GM23338 (cell line): ENCODE data around the gene ABL2. TPM values are rescaled to one million over a fixed set of nuclear protein-coding genes. Genes with fewer than 3 reads are reported as not detected.

ENCODE experiments used
- ATAC-seq: fragments of 200-7000 bp; cut with Tn5 transposase; 3 replicates; pipeline ENCODE4 v1.9.1; 2020
- DNase-seq: peaks from one replicate; pipeline ENCODE4 v3.0.0-alpha.2; 2015; ENCODE audit warnings: low spot score
- H2AFZ ChIP-seq: fragments of 200-600 bp; sonication (generic); 2 replicates; pipeline ENCODE4 v1.8.0; 2016; ENCODE audit warnings: antibody characterized with exemption, mild to moderate bottlenecking, moderate library complexity
- H3F3A ChIP-seq: fragments of 200-600 bp; sonication (generic); replicated peaks from 2 replicates; pipeline ENCODE4 v1.8.0; 2017; ENCODE audit warnings: antibody characterized with exemption, mixed run types, low read depth
- H3K27ac ChIP-seq: fragments of 200-600 bp; sonication (generic); 2 replicates; pipeline ENCODE4 v1.6.1; 2016; ENCODE audit warnings: low read depth
- H3K27me3 ChIP-seq: fragments of 200-600 bp; sonication (generic); 2 replicates; pipeline ENCODE4 v1.8.0; 2016; ENCODE audit warnings: mild to moderate bottlenecking, mixed run types, moderate library complexity; ENCODE audit not compliant: insufficient read depth
- H3K36me3 ChIP-seq: fragments of 200-600 bp; sonication (generic); 2 replicates; pipeline ENCODE4 v1.8.0; 2016; ENCODE audit warnings: mild to moderate bottlenecking; ENCODE audit not compliant: insufficient read depth
- H3K4me1 ChIP-seq: fragments of 200-600 bp; sonication (generic); 2 replicates; pipeline ENCODE4 v1.8.0; 2016; ENCODE audit warnings: mild to moderate bottlenecking, moderate library complexity; ENCODE audit not compliant: insufficient read depth
- H3K4me2 ChIP-seq: fragments of 200-600 bp; sonication (generic); 2 replicates; pipeline ENCODE4 v1.7.1; 2017; ENCODE audit warnings: mixed run types
- H3K4me3 ChIP-seq: fragments of 200-600 bp; sonication (generic); 2 replicates; pipeline ENCODE4 v1.6.1; 2016; ENCODE audit warnings: mixed run types
- H3K79me2 ChIP-seq: fragments of 200-600 bp; sonication (generic); replicated peaks from 2 replicates; pipeline ENCODE4 v1.8.0; 2017; ENCODE audit warnings: mild to moderate bottlenecking; ENCODE audit not compliant: insufficient read depth
- H3K9me2 ChIP-seq: fragments of 200-600 bp; sonication (generic); 2 replicates; pipeline ENCODE4 v1.8.0; 2017; ENCODE audit not compliant: insufficient read depth
- H4K20me1 ChIP-seq: fragments of 200-600 bp; sonication (generic); replicated peaks from 2 replicates; pipeline ENCODE4 v1.8.0; 2017; ENCODE audit warnings: mild to moderate bottlenecking; ENCODE audit not compliant: insufficient read depth
- H3K27ac Mint-ChIP-seq: 2 replicates; pipeline ENCODE4 v1.8.0; 2020; ENCODE audit warnings: inconsistent platforms, mild to moderate bottlenecking, moderate library complexity, mixed read lengths
- H3K27me3 Mint-ChIP-seq: 3 replicates; pipeline ENCODE4 v1.8.0; 2022; ENCODE audit warnings: low read depth, mild to moderate bottlenecking, moderate library complexity, mixed read lengths, inconsistent platforms; ENCODE audit not compliant: insufficient read depth, poor library complexity
- H3K36me3 Mint-ChIP-seq: 3 replicates; pipeline ENCODE4 v1.8.0; 2021; ENCODE audit warnings: low read depth, mild to moderate bottlenecking, inconsistent platforms, moderate library complexity, mixed read lengths
- H3K4me1 Mint-ChIP-seq: 3 replicates; pipeline ENCODE4 v1.8.0; 2020; ENCODE audit warnings: mild to moderate bottlenecking, inconsistent platforms, mixed read lengths
- H3K4me3 Mint-ChIP-seq: 3 replicates; pipeline ENCODE4 v1.8.0; 2021; ENCODE audit warnings: moderate library complexity, mild to moderate bottlenecking, inconsistent platforms, mixed read lengths
- H3K9me3 Mint-ChIP-seq: 3 replicates; pipeline ENCODE4 v1.8.0; 2020; ENCODE audit warnings: moderate library complexity, mild to moderate bottlenecking, inconsistent platforms, mixed read lengths
- CREB1 ChIP-seq: fragments of 250-450 bp; sonication (Bioruptor Pico); IDR thresholded peaks from 2 replicates; pipeline ENCODE4 v1.5.0; 2020; ENCODE audit warnings: low read depth, mild to moderate bottlenecking, moderate library complexity
- ETS1 ChIP-seq: IDR thresholded peaks from 2 replicates; pipeline ENCODE4 v1.6.1; 2016; ENCODE audit warnings: antibody characterized with exemption
- EZH2 ChIP-seq: fragments of 200-600 bp; sonication (generic); IDR thresholded peaks from one replicate; pipeline ENCODE4 v1.8.0; 2017; ENCODE audit warnings: antibody characterized with exemption, mild to moderate bottlenecking, low read depth; ENCODE audit not compliant: unreplicated experiment
- EZH2phosphoT487 ChIP-seq: fragments of 200-600 bp; sonication (generic); IDR thresholded peaks from one replicate; pipeline ENCODE4 v1.8.1; 2018; ENCODE audit warnings: antibody characterized with exemption; ENCODE audit not compliant: unreplicated experiment
- JUNB ChIP-seq: IDR thresholded peaks from one replicate; pipeline ENCODE4 v1.6.1; 2016; ENCODE audit warnings: antibody characterized with exemption; ENCODE audit not compliant: unreplicated experiment
- NANOG ChIP-seq: IDR thresholded peaks from 2 replicates; pipeline ENCODE4 v1.6.1; 2016; ENCODE audit warnings: antibody characterized with exemption, borderline replicate concordance
- POLR2AphosphoS5 ChIP-seq: IDR thresholded peaks from 2 replicates; pipeline ENCODE4 v1.6.1; 2016; ENCODE audit warnings: antibody characterized with exemption, low read depth
- STAT1 ChIP-seq: IDR thresholded peaks from one replicate; pipeline ENCODE4 v1.6.1; 2016; ENCODE audit warnings: antibody characterized with exemption; ENCODE audit not compliant: unreplicated experiment
- ZNF114 ChIP-seq: fragments of 250-450 bp; sonication (Bioruptor Pico); IDR thresholded peaks from 2 replicates; pipeline ENCODE4 v1.5.0; 2020; ENCODE audit warnings: mild to moderate bottlenecking, moderate library complexity
- ZNF331 ChIP-seq: fragments of 250-450 bp; sonication (Bioruptor Pico); IDR thresholded peaks from 2 replicates; pipeline ENCODE4 v1.5.0; 2020; ENCODE audit warnings: low read depth, mild to moderate bottlenecking, moderate library complexity
- ZNF462 ChIP-seq: fragments of 250-450 bp; sonication (Bioruptor Pico); IDR thresholded peaks from 2 replicates; pipeline ENCODE4 v1.5.0; 2020; ENCODE audit warnings: mild to moderate bottlenecking, moderate library complexity
- polyA plus RNA-seq: library from polyadenylated mRNA; unstranded; fragments of >200 nt; fragmentation: Nextera tagmentation; extraction: Ambion mirVana; gene quantifications from 2 replicates; pipeline ENCODE4 v1.2.1, GENCODE V29; 2016
- total RNA-seq: library from RNA; depleted of rRNA; stranded (reverse); fragments of >200 nt; shearing (Covaris generic); gene quantifications from 2 replicates; pipeline ENCODE4 v1.2.3, GENCODE V29; 2014
- TF ChIP-seq, protein P1 (sequence below), 2 experiments: fragments of 200-600 bp in 1 of 2; sonication (generic) in 1 of 2; conservative IDR thresholded peaks; 2 replicates each; pipeline versions ENCODE4 v1.5.1 to v1.6.1; 2016 to 2017; ENCODE audit warnings: antibody characterized with exemption in 2 of 2, low read depth in 2 of 2, mild to moderate bottlenecking in 2 of 2, moderate library complexity in 1 of 2
- TF ChIP-seq, protein P2 (sequence below): IDR thresholded peaks from one replicate; pipeline ENCODE4 v1.6.1; 2018; ENCODE audit warnings: antibody characterized with exemption; ENCODE audit not compliant: unreplicated experiment

Gene ABL2
- total and polyA plus RNA-seq, 2 experiments from 2014 or later: 5.8 to 22.7 TPM

- peaks cover 10% of the 10 kb centered on the region; the same call in 1 of the 3 replicates for H3K4me1 Mint-ChIP-seq
- Histone ChIP-seq H3K27me3 (no peaks in the 10 kb centered on the region), H2AFZ (no peak overlapping the region), H3K27ac (no peak overlapping the region), H4K20me1 (peaks cover 8% of the 10 kb centered on the region), H3K4me1 (0 out of 2 replicates have a peak, but pooled peaks cover 4% of the 10 kb centered on the region), H3K9me2 (no peaks in the 10 kb centered on the region), H3K79me2 (peaks cover 71% of the 10 kb centered on the region), H3K4me2 (no peak overlapping the region), H3K36me3 (no peaks in the 10 kb centered on the region), H3F3A (no peaks in the 10 kb centered on the region), H3K4me3 (no peak overlapping the region)
- no peaks in the 10 kb centered on the region for H3K9me3 Mint-ChIP-seq
- ATAC-seq (no peak), DNase-seq (no peak)
- H3K4me3 Mint-ChIP-seq: no peak overlapping the region
- H3K27me3 Mint-ChIP-seq: no peaks in the 10 kb centered on the region
- no peaks in the 10 kb centered on the region for H3K36me3 Mint-ChIP-seq
- TF ChIP-seq EZH2phosphoT487: no peak
- TF ChIP-seq ZNF114 (CRISPR knock-in tag): no peak
- TF ChIP-seq, protein P1, sequence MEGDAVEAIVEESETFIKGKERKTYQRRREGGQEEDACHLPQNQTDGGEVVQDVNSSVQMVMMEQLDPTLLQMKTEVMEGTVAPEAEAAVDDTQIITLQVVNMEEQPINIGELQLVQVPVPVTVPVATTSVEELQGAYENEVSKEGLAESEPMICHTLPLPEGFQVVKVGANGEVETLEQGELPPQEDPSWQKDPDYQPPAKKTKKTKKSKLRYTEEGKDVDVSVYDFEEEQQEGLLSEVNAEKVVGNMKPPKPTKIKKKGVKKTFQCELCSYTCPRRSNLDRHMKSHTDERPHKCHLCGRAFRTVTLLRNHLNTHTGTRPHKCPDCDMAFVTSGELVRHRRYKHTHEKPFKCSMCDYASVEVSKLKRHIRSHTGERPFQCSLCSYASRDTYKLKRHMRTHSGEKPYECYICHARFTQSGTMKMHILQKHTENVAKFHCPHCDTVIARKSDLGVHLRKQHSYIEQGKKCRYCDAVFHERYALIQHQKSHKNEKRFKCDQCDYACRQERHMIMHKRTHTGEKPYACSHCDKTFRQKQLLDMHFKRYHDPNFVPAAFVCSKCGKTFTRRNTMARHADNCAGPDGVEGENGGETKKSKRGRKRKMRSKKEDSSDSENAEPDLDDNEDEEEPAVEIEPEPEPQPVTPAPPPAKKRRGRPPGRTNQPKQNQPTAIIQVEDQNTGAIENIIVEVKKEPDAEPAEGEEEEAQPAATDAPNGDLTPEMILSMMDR (conservative IDR thresholded peaks at IDR 0.05; ENCODE audit: low read depth in 2 of 2): no peak
- no peak for TF ChIP-seq ETS1
- TF ChIP-seq STAT1: no peak
- no peak for TF ChIP-seq ZNF331 (CRISPR knock-in tag)
- no peak for TF ChIP-seq POLR2AphosphoS5
- TF ChIP-seq JUNB: no peak
- TF ChIP-seq, protein P2, sequence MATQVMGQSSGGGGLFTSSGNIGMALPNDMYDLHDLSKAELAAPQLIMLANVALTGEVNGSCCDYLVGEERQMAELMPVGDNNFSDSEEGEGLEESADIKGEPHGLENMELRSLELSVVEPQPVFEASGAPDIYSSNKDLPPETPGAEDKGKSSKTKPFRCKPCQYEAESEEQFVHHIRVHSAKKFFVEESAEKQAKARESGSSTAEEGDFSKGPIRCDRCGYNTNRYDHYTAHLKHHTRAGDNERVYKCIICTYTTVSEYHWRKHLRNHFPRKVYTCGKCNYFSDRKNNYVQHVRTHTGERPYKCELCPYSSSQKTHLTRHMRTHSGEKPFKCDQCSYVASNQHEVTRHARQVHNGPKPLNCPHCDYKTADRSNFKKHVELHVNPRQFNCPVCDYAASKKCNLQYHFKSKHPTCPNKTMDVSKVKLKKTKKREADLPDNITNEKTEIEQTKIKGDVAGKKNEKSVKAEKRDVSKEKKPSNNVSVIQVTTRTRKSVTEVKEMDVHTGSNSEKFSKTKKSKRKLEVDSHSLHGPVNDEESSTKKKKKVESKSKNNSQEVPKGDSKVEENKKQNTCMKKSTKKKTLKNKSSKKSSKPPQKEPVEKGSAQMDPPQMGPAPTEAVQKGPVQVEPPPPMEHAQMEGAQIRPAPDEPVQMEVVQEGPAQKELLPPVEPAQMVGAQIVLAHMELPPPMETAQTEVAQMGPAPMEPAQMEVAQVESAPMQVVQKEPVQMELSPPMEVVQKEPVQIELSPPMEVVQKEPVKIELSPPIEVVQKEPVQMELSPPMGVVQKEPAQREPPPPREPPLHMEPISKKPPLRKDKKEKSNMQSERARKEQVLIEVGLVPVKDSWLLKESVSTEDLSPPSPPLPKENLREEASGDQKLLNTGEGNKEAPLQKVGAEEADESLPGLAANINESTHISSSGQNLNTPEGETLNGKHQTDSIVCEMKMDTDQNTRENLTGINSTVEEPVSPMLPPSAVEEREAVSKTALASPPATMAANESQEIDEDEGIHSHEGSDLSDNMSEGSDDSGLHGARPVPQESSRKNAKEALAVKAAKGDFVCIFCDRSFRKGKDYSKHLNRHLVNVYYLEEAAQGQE: no peak
- no peak for TF ChIP-seq NANOG
- TF ChIP-seq EZH2: no peak
- TF ChIP-seq CREB1 (CRISPR knock-in tag): no peak
- no peak for TF ChIP-seq ZNF462
- no peak overlapping the region; the same call in 1 of the 2 replicates for H3K27ac Mint-ChIP-seq
Observed at GRCh38 chr1:179175011-179175841, 54.3 kb downstream of the ABL2 start.
